Caco-2 (cell line): Measurements from ENCODE around the gene CDH13. TPM values are rescaled to one million over a fixed set of nuclear protein-coding genes. Genes with fewer than 3 reads are reported as not detected.

Experiments
- BruUV-seq: library from RNA; stranded (reverse); fragments of 400-500 nt; replicated peaks from 2 replicates; lab custom pipeline; 2021; lab: Mats Ljungman, UMichigan
- CTCF ChIA-PET: fragments of 300-600 bp; sonication (Branson Sonifier 250); formaldehyde crosslinking; loops from one replicate; lab custom pipeline; 2022; ENCODE audit warnings: antibody characterized with exemption; lab: Charles Lee
- POLR2A ChIA-PET: fragments of 300-600 bp; sonication (Branson Sonifier 250); formaldehyde crosslinking; loops from one replicate; lab custom pipeline; 2022; ENCODE audit warnings: antibody characterized with exemption; lab: Charles Lee
- DNase-seq, 2 experiments: peaks; one replicate each; pipeline versions ENCODE4 v3.0.0 to v3.0.0-alpha.2; 2020 to 2022
- H3K27me3 ChIP-seq: replicated peaks from 2 replicates; pipeline ENCODE4 v1.6.0; 2011; ENCODE audit warnings: low read length; ENCODE audit not compliant: control insufficient read depth, insufficient read depth
- H3K36me3 ChIP-seq: 2 replicates; pipeline ENCODE4 v1.5.1; 2011; ENCODE audit warnings: low read length; ENCODE audit not compliant: control insufficient read depth, insufficient read depth
- H3K4me1 ChIP-seq: fragments of 250-450 bp; sonication (Bioruptor Pico); 2 replicates; pipeline ENCODE4 v1.5.1; 2020; ENCODE audit warnings: mild to moderate bottlenecking
- H3K4me3 ChIP-seq: 2 replicates; pipeline ENCODE4 v1.5.1; 2011; ENCODE audit warnings: low read depth, mild to moderate bottlenecking, control low read depth, low read length
- H3K9me3 ChIP-seq: fragments of 250-450 bp; sonication (Bioruptor Pico); 2 replicates; pipeline ENCODE4 v1.5.1; 2020; ENCODE audit warnings: mild to moderate bottlenecking, moderate library complexity
- H3K27ac Mint-ChIP-seq: one replicate; pipeline ENCODE4 v1.8.0; 2022; ENCODE audit warnings: mixed read lengths; ENCODE audit not compliant: unreplicated experiment
- H3K27me3 Mint-ChIP-seq: one replicate; pipeline ENCODE4 v1.8.0; 2022; ENCODE audit warnings: mixed read lengths; ENCODE audit not compliant: insufficient read depth, unreplicated experiment
- H3K36me3 Mint-ChIP-seq: one replicate; pipeline ENCODE4 v1.8.0; 2022; ENCODE audit warnings: mild to moderate bottlenecking, mixed read lengths; ENCODE audit not compliant: insufficient read depth, unreplicated experiment
- H3K4me1 Mint-ChIP-seq: one replicate; pipeline ENCODE4 v1.8.0; 2022; ENCODE audit warnings: low read depth, mixed read lengths; ENCODE audit not compliant: unreplicated experiment
- H3K4me3 Mint-ChIP-seq: one replicate; pipeline ENCODE4 v1.8.0; 2022; ENCODE audit warnings: mild to moderate bottlenecking, moderate library complexity, mixed read lengths; ENCODE audit not compliant: unreplicated experiment
- H3K9me3 Mint-ChIP-seq: one replicate; pipeline ENCODE4 v1.8.0; 2022; ENCODE audit warnings: mixed read lengths; ENCODE audit not compliant: unreplicated experiment
- intact Hi-C: fragments of 100-400 bp; cut with micrococcal nuclease; formaldehyde crosslinking; loops from one replicate; pipeline ENCODE4 v1.10.0; 2022; ENCODE audit not compliant: unreplicated experiment
- total RNA-seq: library from RNA; stranded (reverse); gene quantifications from 2 replicates; pipeline ENCODE4 v1.2.3, GENCODE V29; 2022
- TF ChIP-seq, protein P1 (sequence below), 2 experiments: fragments of 200-600 bp in 1 of 2; IDR thresholded peaks; 1 replicate in 1 of 2; 2 replicates in 1 of 2; pipeline versions ENCODE4 v1.5.1 to v1.8.0; 2011 to 2022; ENCODE audit warnings: antibody characterized with exemption in 1 of 2, control low read depth in 1 of 2, inconsistent platforms in 1 of 2, low read depth in 1 of 2, low read length in 1 of 2, mild to moderate bottlenecking in 1 of 2, moderate library complexity in 1 of 2; ENCODE audit not compliant: insufficient read depth in 1 of 2, severe bottlenecking in 1 of 2, unreplicated experiment in 1 of 2

CDH13 gene
- total RNA-seq, 1 experiment from 2014 or later, result 2.2 TPM

DNA sequence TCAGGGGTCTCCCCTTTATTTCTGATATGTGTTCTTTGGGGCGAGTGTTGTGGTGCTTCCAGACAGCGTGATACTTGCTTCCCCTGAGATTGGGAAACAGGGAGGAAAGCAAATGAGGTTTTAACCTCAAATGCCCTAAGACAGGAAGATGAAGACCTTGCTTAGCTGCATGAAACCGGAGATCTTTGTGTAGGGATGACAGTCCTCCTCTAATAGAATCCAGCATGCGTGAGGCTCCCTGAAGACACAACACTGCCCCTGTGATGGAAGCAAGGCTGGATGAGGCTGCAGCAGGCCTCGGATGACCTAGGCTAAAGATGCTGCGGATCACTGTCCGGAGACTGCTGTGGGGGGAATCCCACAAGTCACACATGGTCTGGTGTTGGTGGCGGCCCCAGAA lies 491.0 kb downstream of the CDH13 start:
- intact Hi-C loops, result no loop called here
- ChIA-PET CTCF (no interaction called here), POLR2A (no interaction called here)
- Histone ChIP-seq H3K9me3 (no peaks in the 10 kb centered on the region), H3K27me3 (no peaks in the 10 kb centered on the region; the same call in 1 of the 2 replicates), H3K4me1 (no peaks in the 10 kb centered on the region), H3K36me3 (no peaks in the 10 kb centered on the region), H3K4me3 (no peak overlapping the region)
- no peak overlapping the region for H3K4me3 Mint-ChIP-seq
- no peaks in the 10 kb centered on the region for H3K9me3 Mint-ChIP-seq
- TF ChIP-seq, protein P1, sequence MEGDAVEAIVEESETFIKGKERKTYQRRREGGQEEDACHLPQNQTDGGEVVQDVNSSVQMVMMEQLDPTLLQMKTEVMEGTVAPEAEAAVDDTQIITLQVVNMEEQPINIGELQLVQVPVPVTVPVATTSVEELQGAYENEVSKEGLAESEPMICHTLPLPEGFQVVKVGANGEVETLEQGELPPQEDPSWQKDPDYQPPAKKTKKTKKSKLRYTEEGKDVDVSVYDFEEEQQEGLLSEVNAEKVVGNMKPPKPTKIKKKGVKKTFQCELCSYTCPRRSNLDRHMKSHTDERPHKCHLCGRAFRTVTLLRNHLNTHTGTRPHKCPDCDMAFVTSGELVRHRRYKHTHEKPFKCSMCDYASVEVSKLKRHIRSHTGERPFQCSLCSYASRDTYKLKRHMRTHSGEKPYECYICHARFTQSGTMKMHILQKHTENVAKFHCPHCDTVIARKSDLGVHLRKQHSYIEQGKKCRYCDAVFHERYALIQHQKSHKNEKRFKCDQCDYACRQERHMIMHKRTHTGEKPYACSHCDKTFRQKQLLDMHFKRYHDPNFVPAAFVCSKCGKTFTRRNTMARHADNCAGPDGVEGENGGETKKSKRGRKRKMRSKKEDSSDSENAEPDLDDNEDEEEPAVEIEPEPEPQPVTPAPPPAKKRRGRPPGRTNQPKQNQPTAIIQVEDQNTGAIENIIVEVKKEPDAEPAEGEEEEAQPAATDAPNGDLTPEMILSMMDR (IDR thresholded peaks at IDR 0.05; ENCODE audit: insufficient read depth in 1 of 2, low read depth in 1 of 2, low read length in 1 of 2, severe bottlenecking in 1 of 2, unreplicated experiment in 1 of 2), result no peak
- H3K27ac Mint-ChIP-seq, result no peak overlapping the region
- H3K27me3 Mint-ChIP-seq, result peaks cover 2% of the 10 kb centered on the region
- no peaks in the 10 kb centered on the region for H3K36me3 Mint-ChIP-seq
- BruUV-seq, result no TSS peak
- DNase-seq, result no peak
- no peaks in the 10 kb centered on the region for H3K4me1 Mint-ChIP-seq

DNA sequence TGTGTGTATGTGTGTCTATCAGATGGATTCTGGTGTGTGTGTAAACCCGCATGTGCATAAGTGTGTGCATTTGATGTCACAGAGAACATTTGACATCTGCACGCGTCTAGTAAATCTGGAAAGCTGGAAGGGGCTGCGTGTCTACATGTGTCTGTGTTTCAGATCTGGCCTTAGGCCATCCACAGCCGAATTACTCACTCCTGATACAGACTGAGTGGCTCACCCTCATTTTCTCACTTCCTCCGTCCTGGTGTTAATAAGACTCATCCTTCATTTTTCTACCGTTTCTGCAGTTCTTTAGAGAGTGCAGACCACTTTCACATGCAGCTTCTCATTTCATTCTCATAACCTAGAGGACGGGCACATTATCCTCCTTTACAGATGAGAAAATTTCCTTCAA lies 491.6 kb downstream of the CDH13 start:
- H3K36me3 ChIP-seq, result no peaks in the 10 kb centered on the region
- H3K4me1 Mint-ChIP-seq, result no peaks in the 10 kb centered on the region
- H3K9me3 Mint-ChIP-seq, result no peaks in the 10 kb centered on the region
- H3K27ac Mint-ChIP-seq, result no peak overlapping the region
- no peak for DNase-seq
- H3K4me3 Mint-ChIP-seq, result no peak overlapping the region
- TF ChIP-seq, protein P1 (IDR thresholded peaks at IDR 0.05; ENCODE audit: insufficient read depth in 1 of 2, low read depth in 1 of 2, low read length in 1 of 2, severe bottlenecking in 1 of 2, unreplicated experiment in 1 of 2), result no peak
- peaks cover 1% of the 10 kb centered on the region for H3K27me3 Mint-ChIP-seq
- no peaks in the 10 kb centered on the region for H3K9me3 ChIP-seq
- no peaks in the 10 kb centered on the region for H3K36me3 Mint-ChIP-seq
- intact Hi-C loops, result no loop called here
- BruUV-seq, result no TSS peak
- H3K4me3 ChIP-seq, result no peak overlapping the region
- H3K4me1 ChIP-seq, result no peaks in the 10 kb centered on the region
- POLR2A ChIA-PET, result no interaction called here
- no peaks in the 10 kb centered on the region; the same call in 1 of the 2 replicates for H3K27me3 ChIP-seq
- CTCF ChIA-PET, result no interaction called here

DNA sequence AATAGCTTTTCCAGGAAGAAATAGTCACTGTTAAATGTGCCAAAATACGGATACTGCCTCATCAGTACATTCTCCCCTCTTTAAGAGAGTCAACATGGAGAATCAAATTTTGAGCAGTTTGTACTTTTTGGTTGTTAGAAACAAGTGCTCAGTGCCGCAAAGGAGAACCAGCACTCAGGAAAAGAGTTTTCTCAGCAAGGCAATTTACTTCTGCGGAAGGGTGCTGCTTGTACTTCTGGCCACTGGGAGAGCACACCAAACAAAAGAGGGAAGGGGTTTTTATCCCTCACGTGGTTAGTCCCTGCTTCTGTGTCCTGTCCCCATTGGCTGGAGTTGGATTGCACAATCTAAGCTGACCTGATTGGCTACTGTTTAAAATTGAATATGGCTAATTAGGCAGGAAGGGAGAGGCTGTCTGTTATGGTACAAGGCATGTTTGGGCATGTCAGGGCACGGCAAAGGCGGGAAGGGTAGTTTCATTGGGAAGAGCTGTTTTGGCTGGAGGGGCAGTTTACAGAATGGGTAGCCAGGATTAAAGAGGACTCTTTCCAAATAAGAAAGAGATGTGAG lies 499.3 kb downstream of the CDH13 start:
- no TSS peak for BruUV-seq
- Histone ChIP-seq H3K9me3 (peaks cover 21% of the 10 kb centered on the region), H3K4me1 (no peaks in the 10 kb centered on the region), H3K36me3 (no peaks in the 10 kb centered on the region), H3K27me3 (no peaks in the 10 kb centered on the region; the same call in 1 of the 2 replicates), H3K4me3 (no peak overlapping the region)
- H3K4me3 Mint-ChIP-seq, result no peak overlapping the region
- H3K27me3 Mint-ChIP-seq, result no peaks in the 10 kb centered on the region
- H3K9me3 Mint-ChIP-seq, result peaks cover 24% of the 10 kb centered on the region
- CTCF ChIA-PET, result no interaction called here
- H3K36me3 Mint-ChIP-seq, result no peaks in the 10 kb centered on the region
- intact Hi-C loops, result no loop called here
- POLR2A ChIA-PET, result no interaction called here
- H3K4me1 Mint-ChIP-seq, result no peaks in the 10 kb centered on the region
- TF ChIP-seq, protein P1 (IDR thresholded peaks at IDR 0.05; ENCODE audit: insufficient read depth in 1 of 2, low read depth in 1 of 2, low read length in 1 of 2, severe bottlenecking in 1 of 2, unreplicated experiment in 1 of 2), result no peak
- DNase-seq, result no peak
- H3K27ac Mint-ChIP-seq, result no peak overlapping the region
